GM12875 (cell line): Measurements from ENCODE around the gene GASK1B.
A peak's percentile ranks its signal among the peaks of the same experiment; 100 is the strongest.

Experiments used
- H3K4me3 ChIP-seq: one replicate; pipeline ENCODE4 v1.5.1; 2011; ENCODE audit warnings: low read depth, low read length, control low read depth
- TF ChIP-seq, protein P1 (sequence below): IDR thresholded peaks from 2 replicates; pipeline ENCODE4 v1.5.1; 2011; ENCODE audit warnings: low read depth, mild to moderate bottlenecking, control low read depth, inconsistent platforms, low read length, moderate library complexity, borderline replicate concordance; ENCODE audit not compliant: insufficient read depth

GASK1B gene

DNA sequence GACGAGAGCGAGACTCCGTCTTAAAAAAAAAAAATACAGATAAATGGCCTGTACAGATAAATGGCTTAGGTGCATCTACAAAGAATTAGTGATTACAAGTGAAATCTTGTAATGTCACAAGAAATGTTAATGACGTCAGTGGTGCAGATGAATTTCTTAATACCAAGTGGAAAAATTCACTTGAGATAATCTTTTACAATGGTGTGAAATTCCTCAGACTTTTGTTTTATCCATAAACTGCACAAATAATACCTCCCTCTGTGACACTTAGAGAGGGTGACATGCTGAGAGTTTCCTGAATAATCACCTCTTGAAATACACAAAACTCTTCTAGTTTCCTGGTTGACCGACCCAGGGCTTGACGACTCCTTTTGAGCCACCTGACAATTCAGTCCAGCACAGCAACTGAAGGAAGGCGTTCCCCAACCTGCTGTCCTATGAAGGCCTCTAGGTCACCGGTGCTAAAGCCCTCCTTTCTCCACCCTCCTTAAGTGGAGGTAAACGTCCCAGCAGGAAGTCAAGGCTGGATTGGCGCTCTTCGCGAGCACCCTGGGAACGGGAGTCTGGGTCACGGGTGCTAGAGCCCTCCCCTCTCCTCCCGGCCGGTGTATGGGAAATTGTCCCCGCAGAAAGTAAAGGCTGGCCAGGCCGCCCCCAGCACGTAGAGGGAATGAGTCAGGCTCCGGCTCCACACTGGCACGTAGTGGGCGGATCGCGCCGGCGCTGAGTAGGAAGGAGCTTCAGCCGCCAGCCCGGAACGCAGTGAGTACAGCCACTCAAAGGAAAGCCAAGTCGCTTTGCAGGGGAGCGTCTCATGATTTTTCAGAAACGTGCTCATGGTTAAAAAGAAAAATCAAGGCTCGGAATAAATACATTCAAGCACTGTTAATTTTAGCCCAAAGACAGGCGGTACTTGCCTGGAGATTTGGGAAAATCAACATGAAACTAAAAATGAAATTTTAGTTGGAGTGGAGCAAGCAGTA, 37.3 kb upstream of the GASK1B start, which contains the start of gene TMEM144:
Gene TMEM144, plus strand, starts transcription at position 662 of the 983 bp plus-strand sequence. CDS start 2,182 bp downstream, outside the sequence.
- TF ChIP-seq, protein P1, sequence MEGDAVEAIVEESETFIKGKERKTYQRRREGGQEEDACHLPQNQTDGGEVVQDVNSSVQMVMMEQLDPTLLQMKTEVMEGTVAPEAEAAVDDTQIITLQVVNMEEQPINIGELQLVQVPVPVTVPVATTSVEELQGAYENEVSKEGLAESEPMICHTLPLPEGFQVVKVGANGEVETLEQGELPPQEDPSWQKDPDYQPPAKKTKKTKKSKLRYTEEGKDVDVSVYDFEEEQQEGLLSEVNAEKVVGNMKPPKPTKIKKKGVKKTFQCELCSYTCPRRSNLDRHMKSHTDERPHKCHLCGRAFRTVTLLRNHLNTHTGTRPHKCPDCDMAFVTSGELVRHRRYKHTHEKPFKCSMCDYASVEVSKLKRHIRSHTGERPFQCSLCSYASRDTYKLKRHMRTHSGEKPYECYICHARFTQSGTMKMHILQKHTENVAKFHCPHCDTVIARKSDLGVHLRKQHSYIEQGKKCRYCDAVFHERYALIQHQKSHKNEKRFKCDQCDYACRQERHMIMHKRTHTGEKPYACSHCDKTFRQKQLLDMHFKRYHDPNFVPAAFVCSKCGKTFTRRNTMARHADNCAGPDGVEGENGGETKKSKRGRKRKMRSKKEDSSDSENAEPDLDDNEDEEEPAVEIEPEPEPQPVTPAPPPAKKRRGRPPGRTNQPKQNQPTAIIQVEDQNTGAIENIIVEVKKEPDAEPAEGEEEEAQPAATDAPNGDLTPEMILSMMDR, result no peak
- peak within 1 kb of the TSS; percentile 43 for H3K4me3 ChIP-seq

DNA sequence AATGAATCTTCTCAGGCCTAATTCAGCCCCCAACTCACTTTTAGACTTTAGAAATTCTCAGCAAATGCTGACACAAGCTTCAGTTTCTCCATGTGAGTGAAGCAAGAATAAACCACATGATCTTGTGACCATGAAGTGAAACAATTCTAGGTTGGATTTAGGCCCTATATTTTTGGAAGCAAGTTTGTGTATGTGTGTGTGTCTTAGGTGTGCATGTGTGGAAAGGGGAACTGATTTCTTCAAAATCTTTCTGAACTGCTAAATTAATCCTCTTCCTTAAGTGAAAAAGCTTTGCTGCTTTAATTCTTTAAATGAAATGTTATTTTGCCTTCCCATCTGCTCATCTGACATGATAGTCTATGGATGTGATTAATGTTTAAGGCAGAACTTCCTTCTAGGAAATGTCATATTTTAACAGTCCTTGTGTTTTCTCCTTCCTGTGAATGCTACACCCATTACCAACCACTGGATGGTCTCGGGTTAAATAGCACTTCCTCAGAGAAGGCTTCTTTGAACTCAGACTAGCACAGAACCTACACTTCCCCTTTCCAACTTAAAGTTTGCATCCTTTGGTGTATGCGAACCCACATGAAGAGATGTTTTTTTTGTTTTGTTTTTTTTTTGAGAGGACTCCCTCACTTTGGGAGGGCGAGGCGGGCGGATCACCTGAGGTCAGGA, 36.3 kb upstream of the GASK1B start:
- TF ChIP-seq, protein P1, result no peak
- H3K4me3 ChIP-seq, result no peak overlapping the region

DNA sequence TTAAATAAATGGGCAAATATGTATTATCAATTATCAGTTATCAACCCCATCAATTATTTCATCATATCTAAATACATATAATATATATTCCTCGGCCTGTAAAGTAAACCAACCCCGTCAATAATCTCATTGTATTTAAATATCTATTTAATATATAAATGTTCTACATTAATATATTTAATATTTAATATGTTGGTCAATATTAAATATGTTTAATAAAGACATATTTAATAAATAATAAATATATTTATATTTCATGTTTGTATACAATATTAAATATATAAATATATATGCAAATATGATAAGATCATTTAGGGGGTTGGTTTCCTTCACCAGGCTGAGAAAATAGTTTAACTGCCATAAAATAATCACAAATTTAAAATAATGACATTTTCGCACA, 31.1 kb upstream of the GASK1B start:
- no peak overlapping the region for H3K4me3 ChIP-seq
- TF ChIP-seq, protein P1, result no peak

DNA sequence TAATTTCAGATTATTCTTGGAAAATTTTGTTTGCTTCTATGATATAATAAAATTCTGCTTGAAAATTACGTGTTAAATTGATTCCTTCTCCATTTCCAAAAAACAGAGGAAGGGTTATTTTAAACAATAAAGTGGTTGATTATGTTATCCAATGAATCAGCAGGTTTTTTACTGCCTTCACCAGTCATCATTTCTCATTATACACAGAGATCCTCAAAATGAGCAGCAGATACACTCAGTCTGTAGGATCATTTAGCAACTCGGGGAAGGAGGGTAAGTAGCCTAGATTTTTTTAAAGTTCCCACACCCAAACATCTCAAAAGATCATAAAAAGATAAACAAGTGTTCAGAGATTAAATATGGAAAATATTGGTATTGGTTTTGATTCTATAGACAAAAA, 30.6 kb upstream of the GASK1B start:
- TF ChIP-seq, protein P1, result no peak
- H3K4me3 ChIP-seq, result no peak overlapping the region

DNA sequence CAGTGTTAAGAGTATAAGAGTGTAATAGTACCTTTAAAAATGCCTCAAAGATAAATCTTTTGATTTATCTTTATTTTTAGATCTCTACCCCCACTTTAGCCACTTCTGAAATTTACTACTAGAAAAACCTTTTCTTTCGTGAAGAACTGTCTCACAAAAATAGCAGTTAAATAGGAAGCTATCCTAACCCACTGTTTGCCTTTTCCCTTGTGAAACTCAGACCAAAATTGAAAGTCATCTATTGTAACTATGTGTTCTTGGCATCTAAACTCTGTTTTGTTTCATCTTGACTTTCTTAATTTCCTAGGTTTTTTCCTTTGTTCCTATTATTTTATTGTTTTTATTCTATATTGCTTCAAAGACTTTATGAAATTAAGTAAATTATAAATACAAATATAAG, 29.7 kb upstream of the GASK1B start:
- TF ChIP-seq, protein P1, result no peak
- H3K4me3 ChIP-seq, result no peak overlapping the region

DNA sequence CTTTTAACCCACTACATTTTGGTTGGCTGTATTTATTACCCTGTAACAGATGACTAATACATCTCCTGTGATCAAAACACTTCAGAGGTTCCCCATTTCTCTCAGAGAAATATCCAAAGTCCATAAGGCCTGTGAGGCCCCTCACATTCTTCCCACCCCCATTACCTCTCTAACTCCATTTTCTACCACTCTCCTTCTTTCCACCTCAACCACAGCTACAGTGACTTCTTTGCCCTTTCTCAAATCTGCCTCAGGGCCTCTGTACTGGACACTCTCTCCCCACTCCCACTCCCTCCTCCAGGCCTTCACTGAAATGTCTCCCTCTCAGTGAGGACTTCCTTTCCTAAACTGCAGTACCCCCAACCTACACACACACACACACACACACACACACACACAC, 29.1 kb upstream of the GASK1B start:
- no peak overlapping the region for H3K4me3 ChIP-seq
- TF ChIP-seq, protein P1, result no peak
